HepG2 (cell line): ENCODE data around the gene NEAT1. TPM values are rescaled to one million over a fixed set of nuclear protein-coding genes. Genes with fewer than 3 reads are reported as not detected.

Experiments used
- AGO2 ChIP-seq: fragments of 200-400 bp; formaldehyde crosslinking; optimal IDR thresholded peaks from 2 replicates; pipeline ENCODE3; 2017; ENCODE audit warnings: mild to moderate bottlenecking, low read depth, low read length, moderate library complexity
- BCL6 ChIP-seq: IDR thresholded peaks from 2 replicates; pipeline ENCODE4 v1.6.1; 2016; ENCODE audit warnings: missing genetic modification reagents, missing compliant biosample characterization
- E2F1 ChIP-seq: sonication (generic); formaldehyde crosslinking; IDR thresholded peaks from 2 replicates; pipeline ENCODE4 v1.5.0; 2020; ENCODE audit warnings: missing genetic modification reagents
- E2F5 ChIP-seq: sonication (generic); formaldehyde crosslinking; conservative IDR thresholded peaks from 2 replicates; pipeline ENCODE4 v1.4.0; 2020; ENCODE audit warnings: missing genetic modification reagents
- ETS1 ChIP-seq: sonication (generic); formaldehyde crosslinking; IDR thresholded peaks from 2 replicates; pipeline ENCODE4 v1.4.0; 2020; ENCODE audit warnings: missing genetic modification reagents
- FOSL1 ChIP-seq: sonication (generic); formaldehyde crosslinking; IDR thresholded peaks from 2 replicates; pipeline ENCODE4 v1.9.0; 2021; ENCODE audit warnings: missing genetic modification reagents, borderline replicate concordance
- GMEB1 ChIP-seq: sonication (generic); formaldehyde crosslinking; IDR thresholded peaks from 2 replicates; pipeline ENCODE4 v1.5.1; 2020; ENCODE audit warnings: missing genetic modification reagents, mild to moderate bottlenecking, borderline replicate concordance
- IRF2 ChIP-seq: IDR thresholded peaks from 2 replicates; pipeline ENCODE4 v1.6.1; 2018; ENCODE audit warnings: missing genetic modification reagents, missing compliant biosample characterization
- KAT7 ChIP-seq: IDR thresholded peaks from 2 replicates; pipeline ENCODE4 v1.6.1; 2018; ENCODE audit warnings: borderline replicate concordance, missing compliant biosample characterization
- KDM6A ChIP-seq: IDR thresholded peaks from 2 replicates; pipeline ENCODE4 v1.6.1; 2016; ENCODE audit warnings: low read depth
- MIXL1 ChIP-seq: IDR thresholded peaks from 2 replicates; pipeline ENCODE4 v1.6.1; 2016
- NPAS2 ChIP-seq: sonication (generic); formaldehyde crosslinking; IDR thresholded peaks from 2 replicates; pipeline ENCODE4 v1.8.0; 2022; ENCODE audit warnings: mild to moderate bottlenecking, missing genetic modification reagents, borderline replicate concordance
- RNF2 ChIP-seq: fragments of 450-650 bp; conservative IDR thresholded peaks from 2 replicates; pipeline ENCODE4 v1.6.1; 2016; ENCODE audit warnings: low read depth
- SCMH1 ChIP-seq: sonication (generic); formaldehyde crosslinking; IDR thresholded peaks from 2 replicates; pipeline ENCODE4 v1.9.0; 2021; ENCODE audit warnings: missing genetic modification reagents, mild to moderate bottlenecking, borderline replicate concordance
- SP1 ChIP-seq, 2 experiments: fragments of 450-650 bp in 1 of 2; sonication (generic) in 1 of 2; formaldehyde crosslinking in 1 of 2; IDR thresholded peaks; 2 replicates each; pipeline versions ENCODE4 v1.4.0 to v1.6.1; 2016 to 2020; ENCODE audit warnings: missing genetic modification reagents in 1 of 2
- SRSF4 ChIP-seq: fragments of 200-400 bp; formaldehyde crosslinking; IDR thresholded peaks from one replicate; pipeline ENCODE4 v1.6.1; 2018; ENCODE audit warnings: mild to moderate bottlenecking, low read depth, low read length, moderate library complexity; ENCODE audit not compliant: poor library complexity, severe bottlenecking
- ZNF569 ChIP-seq: sonication (generic); formaldehyde crosslinking; IDR thresholded peaks from 2 replicates; pipeline ENCODE4 v1.5.0; 2020; ENCODE audit warnings: mild to moderate bottlenecking, missing genetic modification reagents, moderate library complexity, borderline replicate concordance
- ZNF761 ChIP-seq: sonication (generic); formaldehyde crosslinking; conservative IDR thresholded peaks from 2 replicates; pipeline ENCODE4 v1.4.0; 2020; ENCODE audit warnings: mild to moderate bottlenecking, missing genetic modification reagents
- polyA plus RNA-seq, 8 experiments: library from polyadenylated mRNA; depleted of rRNA in 3 of 8; stranded (reverse) in 7 of 8; unstranded in 1 of 8; fragments of >200 nt; fragmentation: Illumina TruSeq in 4 of 8; extraction: Trizol in 4 of 8; gene quantifications; 2 replicates each; pipeline versions ENCODE4 v1.2.1 to v1.2.3, GENCODE V29; 2011 to 2016; ENCODE audit warnings: low read depth in 4 of 8, missing spikeins in 1 of 8, mixed read lengths in 1 of 8; ENCODE audit not compliant: insufficient read depth in 1 of 8
- total RNA-seq, 5 experiments: library from RNA; depleted of rRNA; stranded (reverse); fragments of >200 nt; fragmentation: Illumina TruSeq; extraction: Trizol; gene quantifications; 2 replicates each; pipeline ENCODE4 v1.2.3, GENCODE V29; 2016; ENCODE audit warnings: low read depth in 1 of 5
- TF ChIP-seq, protein P1 (sequence below): sonication (generic); formaldehyde crosslinking; IDR thresholded peaks from 2 replicates; pipeline ENCODE4 v1.4.0; 2020; ENCODE audit warnings: missing genetic modification reagents

NEAT1 gene
- total and polyA plus RNA-seq, 2 of the 13 experiments (the other 11 are each of a cell fraction or from before 2014, with no cell fraction given) = 20.5 to 41.2 TPM

DNA sequence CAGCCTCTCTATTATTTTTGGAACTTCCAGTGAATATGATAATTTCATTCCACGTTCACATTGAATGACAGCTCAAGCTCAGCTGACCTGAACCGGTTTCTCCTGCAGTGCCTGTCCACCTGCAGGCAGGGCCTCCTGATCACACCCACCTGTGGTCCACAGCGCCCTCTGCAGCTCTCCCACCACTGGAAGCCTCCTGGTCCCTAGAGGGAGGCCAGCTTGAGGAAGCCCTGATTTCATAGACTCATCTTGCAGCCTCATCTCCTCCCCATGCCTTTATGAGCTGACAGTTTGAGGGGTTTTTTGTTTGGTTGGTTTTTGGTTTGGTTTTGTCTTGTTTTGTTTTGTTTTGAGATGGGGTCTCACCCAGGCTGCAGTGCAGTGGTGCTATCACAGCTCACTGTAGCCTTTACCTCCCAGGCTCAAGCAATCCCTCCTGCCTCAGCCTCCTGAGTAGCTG, 46.3 kb downstream of the NEAT1 start (continued):
- peak; percentile 54; the same call in 1 of the 2 replicates for TF ChIP-seq IRF2 (CRISPR knock-in tag)
- TF ChIP-seq SCMH1 = no peak
- TF ChIP-seq KDM6A (CRISPR knock-in tag) = no peak
- TF ChIP-seq SRSF4 = no peak
- no peak for TF ChIP-seq E2F1 (CRISPR knock-in tag)
- no peak for TF ChIP-seq GMEB1 (CRISPR knock-in tag)
- TF ChIP-seq NPAS2 (CRISPR knock-in tag) = no peak
- no peak for TF ChIP-seq RNF2
- peak; percentile 61; the same call in 1 of the 2 replicates for TF ChIP-seq MIXL1 (CRISPR knock-in tag)
- no peak for TF ChIP-seq ZNF761 (CRISPR knock-in tag)
- TF ChIP-seq E2F5 = no peak
- no peak for TF ChIP-seq ETS1 (CRISPR knock-in tag)
- TF ChIP-seq, protein P1, sequence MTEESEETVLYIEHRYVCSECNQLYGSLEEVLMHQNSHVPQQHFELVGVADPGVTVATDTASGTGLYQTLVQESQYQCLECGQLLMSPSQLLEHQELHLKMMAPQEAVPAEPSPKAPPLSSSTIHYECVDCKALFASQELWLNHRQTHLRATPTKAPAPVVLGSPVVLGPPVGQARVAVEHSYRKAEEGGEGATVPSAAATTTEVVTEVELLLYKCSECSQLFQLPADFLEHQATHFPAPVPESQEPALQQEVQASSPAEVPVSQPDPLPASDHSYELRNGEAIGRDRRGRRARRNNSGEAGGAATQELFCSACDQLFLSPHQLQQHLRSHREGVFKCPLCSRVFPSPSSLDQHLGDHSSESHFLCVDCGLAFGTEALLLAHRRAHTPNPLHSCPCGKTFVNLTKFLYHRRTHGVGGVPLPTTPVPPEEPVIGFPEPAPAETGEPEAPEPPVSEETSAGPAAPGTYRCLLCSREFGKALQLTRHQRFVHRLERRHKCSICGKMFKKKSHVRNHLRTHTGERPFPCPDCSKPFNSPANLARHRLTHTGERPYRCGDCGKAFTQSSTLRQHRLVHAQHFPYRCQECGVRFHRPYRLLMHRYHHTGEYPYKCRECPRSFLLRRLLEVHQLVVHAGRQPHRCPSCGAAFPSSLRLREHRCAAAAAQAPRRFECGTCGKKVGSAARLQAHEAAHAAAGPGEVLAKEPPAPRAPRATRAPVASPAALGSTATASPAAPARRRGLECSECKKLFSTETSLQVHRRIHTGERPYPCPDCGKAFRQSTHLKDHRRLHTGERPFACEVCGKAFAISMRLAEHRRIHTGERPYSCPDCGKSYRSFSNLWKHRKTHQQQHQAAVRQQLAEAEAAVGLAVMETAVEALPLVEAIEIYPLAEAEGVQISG (CRISPR knock-in tag) = peak; percentile 15; the same call in 1 of the 2 replicates
- peak; percentile 44; the same call in 1 of the 2 replicates for TF ChIP-seq KAT7 (CRISPR knock-in tag)
- no peak for TF ChIP-seq SP1 (IDR thresholded peaks at IDR 0.05)
- TF ChIP-seq SP1 (CRISPR knock-in tag; IDR thresholded peaks at IDR 0.05) = no peak
- peak; percentile 34; the same call in 1 of the 2 replicates for TF ChIP-seq BCL6 (CRISPR knock-in tag)
- no peak for TF ChIP-seq ZNF569
- TF ChIP-seq FOSL1 (CRISPR knock-in tag) = no peak
- TF ChIP-seq AGO2 = no peak
